ENCODE measurements around the gene CREB5. TPM values are rescaled to one million over a fixed set of nuclear protein-coding genes. Genes with fewer than 3 reads are reported as not detected.

CREB5 gene
- total RNA-seq, 1 donor from 2014 or later = 4.6 TPM

DNA sequence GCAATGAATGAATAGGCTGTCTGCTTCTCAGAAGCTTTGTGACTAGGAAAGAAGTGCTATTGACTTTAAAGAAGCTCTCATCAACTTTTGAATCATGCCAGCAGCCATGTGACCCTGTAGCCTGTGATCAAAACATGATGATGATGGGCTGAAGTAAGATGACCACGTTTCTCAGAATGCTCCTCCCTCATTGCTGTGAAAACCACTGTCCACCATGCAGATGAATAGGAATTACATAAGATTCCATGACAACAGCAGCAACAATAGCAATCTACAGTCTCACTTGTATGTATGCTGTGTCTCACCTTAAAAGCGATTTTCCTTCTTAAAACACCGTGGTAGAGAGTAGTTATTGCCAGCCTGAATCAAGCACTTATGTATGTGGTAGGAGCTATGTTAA is 317.4 kb downstream of the CREB5 start:
- peaks cover 4% of the 10 kb centered on the region for H3K27me3 Mint-ChIP-seq
- no peaks in the 10 kb centered on the region for H3K9me3 Mint-ChIP-seq (ENCODE audit: low read depth)
- TF ChIP-seq, protein P1, sequence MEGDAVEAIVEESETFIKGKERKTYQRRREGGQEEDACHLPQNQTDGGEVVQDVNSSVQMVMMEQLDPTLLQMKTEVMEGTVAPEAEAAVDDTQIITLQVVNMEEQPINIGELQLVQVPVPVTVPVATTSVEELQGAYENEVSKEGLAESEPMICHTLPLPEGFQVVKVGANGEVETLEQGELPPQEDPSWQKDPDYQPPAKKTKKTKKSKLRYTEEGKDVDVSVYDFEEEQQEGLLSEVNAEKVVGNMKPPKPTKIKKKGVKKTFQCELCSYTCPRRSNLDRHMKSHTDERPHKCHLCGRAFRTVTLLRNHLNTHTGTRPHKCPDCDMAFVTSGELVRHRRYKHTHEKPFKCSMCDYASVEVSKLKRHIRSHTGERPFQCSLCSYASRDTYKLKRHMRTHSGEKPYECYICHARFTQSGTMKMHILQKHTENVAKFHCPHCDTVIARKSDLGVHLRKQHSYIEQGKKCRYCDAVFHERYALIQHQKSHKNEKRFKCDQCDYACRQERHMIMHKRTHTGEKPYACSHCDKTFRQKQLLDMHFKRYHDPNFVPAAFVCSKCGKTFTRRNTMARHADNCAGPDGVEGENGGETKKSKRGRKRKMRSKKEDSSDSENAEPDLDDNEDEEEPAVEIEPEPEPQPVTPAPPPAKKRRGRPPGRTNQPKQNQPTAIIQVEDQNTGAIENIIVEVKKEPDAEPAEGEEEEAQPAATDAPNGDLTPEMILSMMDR (IDR thresholded peaks at IDR 0.05; ENCODE audit: unreplicated experiment) = no peak
- no peak for DNase-seq (ENCODE audit: low spot score, unreplicated experiment)
- no peak overlapping the region for H3K27ac Mint-ChIP-seq
- peaks cover 36% of the 10 kb centered on the region for H3K4me1 Mint-ChIP-seq (ENCODE audit: low read depth)
- no peaks in the 10 kb centered on the region for H3K36me3 Mint-ChIP-seq (ENCODE audit: insufficient read depth)
- H3K4me3 Mint-ChIP-seq (ENCODE audit: low read depth) = no peak overlapping the region

DNA sequence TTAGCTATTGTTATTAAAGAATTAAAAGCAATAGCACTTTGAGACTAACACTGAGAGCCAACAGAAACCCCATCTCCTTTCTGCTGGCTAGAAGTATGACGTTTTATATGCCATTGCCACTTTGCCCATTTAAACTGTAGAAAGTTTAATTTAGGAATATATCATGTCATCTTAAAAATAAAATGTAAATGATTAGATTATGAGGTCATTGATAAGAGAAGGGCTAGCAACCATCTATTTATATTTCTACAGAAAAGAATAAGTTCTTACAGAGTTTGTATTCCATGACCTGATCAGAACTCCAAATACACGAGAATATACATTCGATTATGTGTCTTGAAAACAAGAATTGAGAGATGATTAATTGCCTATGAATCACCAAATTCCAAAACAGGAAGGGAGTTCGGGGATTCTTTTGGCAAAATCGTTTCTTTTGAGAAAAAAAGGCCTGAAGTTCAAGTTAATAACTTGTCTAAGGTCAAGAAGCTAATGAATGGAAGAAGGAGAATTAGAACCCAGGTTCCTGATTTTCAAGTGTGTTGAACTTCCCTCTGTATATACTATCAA is 318.9 kb downstream of the CREB5 start:
- Mint-ChIP-seq H3K27me3 (peaks cover 4% of the 10 kb centered on the region), H3K27ac (no peak overlapping the region), H3K36me3 (ENCODE audit: insufficient read depth) (no peaks in the 10 kb centered on the region), H3K4me1 (ENCODE audit: low read depth) (peaks cover 36% of the 10 kb centered on the region), H3K9me3 (ENCODE audit: low read depth) (no peaks in the 10 kb centered on the region), H3K4me3 (ENCODE audit: low read depth) (no peak overlapping the region)
- TF ChIP-seq, protein P1 (IDR thresholded peaks at IDR 0.05; ENCODE audit: unreplicated experiment) = no peak
- DNase-seq (ENCODE audit: low spot score, unreplicated experiment) = no peak

GRCh38 chr7:28732071-28732869 is 320.0 kb downstream of the CREB5 start:
- peaks cover 35% of the 10 kb centered on the region for H3K4me1 Mint-ChIP-seq (ENCODE audit: low read depth)

GRCh38 chr7:28733035-28733434 is 320.7 kb downstream of the CREB5 start:
- H3K27me3 Mint-ChIP-seq = no peaks in the 10 kb centered on the region
- no peak overlapping the region for H3K27ac Mint-ChIP-seq
- no peaks in the 10 kb centered on the region for H3K9me3 Mint-ChIP-seq (ENCODE audit: low read depth)
- H3K36me3 Mint-ChIP-seq (ENCODE audit: insufficient read depth) = no peaks in the 10 kb centered on the region
- peaks cover 35% of the 10 kb centered on the region for H3K4me1 Mint-ChIP-seq (ENCODE audit: low read depth)
- TF ChIP-seq, protein P1 (IDR thresholded peaks at IDR 0.05; ENCODE audit: unreplicated experiment) = no peak
- no peak overlapping the region for H3K4me3 Mint-ChIP-seq (ENCODE audit: low read depth)
- no peak for DNase-seq (ENCODE audit: low spot score, unreplicated experiment)

More at GRCh38 chr7:28732071-28732869, 320.0 kb downstream of the CREB5 start:
- Mint-ChIP-seq H3K4me3 (ENCODE audit: low read depth) (no peak overlapping the region), H3K27ac (no peak overlapping the region), H3K27me3 (peaks cover 2% of the 10 kb centered on the region), H3K9me3 (ENCODE audit: low read depth) (no peaks in the 10 kb centered on the region), H3K36me3 (ENCODE audit: insufficient read depth) (no peaks in the 10 kb centered on the region)
- TF ChIP-seq, protein P1 (IDR thresholded peaks at IDR 0.05; ENCODE audit: unreplicated experiment) = no peak
- no peak for DNase-seq (ENCODE audit: low spot score, unreplicated experiment)

DNA sequence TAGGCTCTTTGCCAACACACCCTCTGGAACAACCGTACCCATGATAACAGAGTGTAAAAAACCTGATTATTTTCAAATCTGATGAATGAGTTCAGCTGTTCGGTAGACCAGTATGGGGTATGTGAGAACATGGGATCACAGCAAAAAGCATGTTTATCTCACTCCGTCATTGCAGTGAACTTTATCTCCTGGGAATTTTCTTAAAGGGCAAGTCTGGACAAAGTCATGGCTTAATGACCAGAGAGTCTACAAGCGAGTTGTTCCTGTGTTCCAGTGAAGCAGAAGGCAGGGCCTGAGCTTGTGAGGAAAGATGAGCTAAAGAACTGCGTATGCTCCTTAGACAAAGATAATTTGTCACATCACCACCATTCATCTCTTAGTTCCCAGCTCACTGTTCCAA is 326.1 kb downstream of the CREB5 start:
- no peaks in the 10 kb centered on the region for H3K27me3 Mint-ChIP-seq
- no peak overlapping the region for H3K4me3 Mint-ChIP-seq (ENCODE audit: low read depth)
- H3K36me3 Mint-ChIP-seq (ENCODE audit: insufficient read depth) = no peaks in the 10 kb centered on the region
- peaks cover 25% of the 10 kb centered on the region for H3K4me1 Mint-ChIP-seq (ENCODE audit: low read depth)
- no peak overlapping the region for H3K27ac Mint-ChIP-seq
- DNase-seq (ENCODE audit: low spot score, unreplicated experiment) = no peak
- H3K9me3 Mint-ChIP-seq (ENCODE audit: low read depth) = no peaks in the 10 kb centered on the region
- TF ChIP-seq, protein P1 (IDR thresholded peaks at IDR 0.05; ENCODE audit: unreplicated experiment) = no peak

Measured in progenitor cell of endocrine pancreas (in vitro differentiated cells).